Upper lobe of right lung (tissue), 1 donor: ENCODE measurements around the gene ZNF672. TPM values are rescaled to one million over a fixed set of nuclear protein-coding genes. Genes with fewer than 3 reads are reported as not detected.

Experiments used
- ATAC-seq: fragments of 200-7000 bp; cut with Tn5 transposase; one replicate; pipeline ENCODE4 v1.9.1; 2020; ENCODE audit warnings: mild to moderate bottlenecking, moderate library complexity
- DNase-seq: peaks from one replicate; pipeline ENCODE4 v3.0.0-alpha.2; 2020
- H3K27ac ChIP-seq: fragments of 200-600 bp; one replicate; pipeline ENCODE4 v1.8.0; 2022
- H3K27me3 ChIP-seq: fragments of 200-600 bp; one replicate; pipeline ENCODE4 v1.8.0; 2022; ENCODE audit warnings: mild to moderate bottlenecking
- H3K36me3 ChIP-seq: fragments of 200-600 bp; one replicate; pipeline ENCODE4 v1.8.0; 2022
- H3K4me1 ChIP-seq: fragments of 200-600 bp; one replicate; pipeline ENCODE4 v1.8.0; 2022
- H3K4me3 ChIP-seq: fragments of 200-600 bp; one replicate; pipeline ENCODE4 v1.8.0; 2022; ENCODE audit warnings: mild to moderate bottlenecking
- H3K9me3 ChIP-seq: fragments of 200-600 bp; one replicate; pipeline ENCODE4 v1.8.0; 2022
- CTCF ChIP-seq: fragments of 200-600 bp; IDR thresholded peaks from one replicate; pipeline ENCODE4 v1.8.0; 2022; ENCODE audit warnings: antibody characterized with exemption
- intact Hi-C: fragments of 100-400 bp; cut with DNase I; formaldehyde crosslinking; loops from one replicate; pipeline ENCODE4 v1.11.0; 2022
- total RNA-seq: library from RNA; stranded (reverse); fragmentation: NEBNext Ultra II Directional; extraction: Animal tissue kit (Norgen Biotek cat#: 25700); gene quantifications from one replicate; pipeline ENCODE4 v1.2.1, GENCODE V29; 2021
- donor health status: DM: no; HTN: yes; CAD: no; lungs with severe emphysema.

ZNF672 gene
- total RNA-seq, 1 donor from 2014 or later, result 38.1 TPM

GRCh38 chr1:248831842-248832241 lies 6.2 kb upstream of the ZNF672 start:
- Histone ChIP-seq H3K36me3 (no peaks in the 10 kb centered on the region), H3K27me3 (no peaks in the 10 kb centered on the region), H3K4me1 (peaks cover 8% of the 10 kb centered on the region), H3K27ac (no peak overlapping the region), H3K4me3 (no peak overlapping the region), H3K9me3 (no peaks in the 10 kb centered on the region)
- no peak for TF ChIP-seq CTCF
- ATAC-seq (no peak), DNase-seq (no peak)
- intact Hi-C loops, result no loop called here

GRCh38 chr1:248834343-248834940 lies 3.6 kb upstream of the ZNF672 start:
- H3K36me3 ChIP-seq, result no peaks in the 10 kb centered on the region
- intact Hi-C loops, result no loop called here
- H3K27ac ChIP-seq, result no peak overlapping the region
- no peaks in the 10 kb centered on the region for H3K9me3 ChIP-seq
- H3K4me3 ChIP-seq, result no peak overlapping the region
- ATAC-seq, result no peak
- no peak for DNase-seq
- TF ChIP-seq CTCF, result no peak
- H3K4me1 ChIP-seq, result peaks cover 8% of the 10 kb centered on the region
- H3K27me3 ChIP-seq, result no peaks in the 10 kb centered on the region

GRCh38 chr1:248837045-248837780 lies 811 bp upstream of the ZNF672 start:
- peaks cover 32% of the 10 kb centered on the region for H3K4me1 ChIP-seq
- intact Hi-C loops, result no loop called here
- no peak for TF ChIP-seq CTCF
- no peaks in the 10 kb centered on the region for H3K36me3 ChIP-seq
- H3K4me3 ChIP-seq, result peak overlapping the region; percentile 82
- DNase-seq, result no peak
- H3K27me3 ChIP-seq, result no peaks in the 10 kb centered on the region
- H3K27ac ChIP-seq, result peak overlapping the region; percentile 100
- ATAC-seq, result no peak
- no peaks in the 10 kb centered on the region for H3K9me3 ChIP-seq

- Histone ChIP-seq H3K27me3 (no peaks in the 10 kb centered on the region), H3K9me3 (no peaks in the 10 kb centered on the region), H3K27ac (peak overlapping the region; percentile 100), H3K4me3 (peak overlapping the region; percentile 82), H3K4me1 (peaks cover 38% of the 10 kb centered on the region), H3K36me3 (no peaks in the 10 kb centered on the region)
- peak; percentile 96 for DNase-seq
- intact Hi-C loops, result no loop called here
- TF ChIP-seq CTCF, result no peak
- ATAC-seq, result peak; percentile 84
Measured at GRCh38 chr1:248838357-248839167, 538 bp downstream of the ZNF672 start.

GRCh38 chr1:248839168-248839555 lies 1.1 kb downstream of the ZNF672 start:
- no peaks in the 10 kb centered on the region for H3K27me3 ChIP-seq
- no peak for TF ChIP-seq CTCF
- H3K36me3 ChIP-seq, result no peaks in the 10 kb centered on the region
- H3K4me3 ChIP-seq, result peak overlapping the region; percentile 82
- peak overlapping the region; percentile 100 for H3K27ac ChIP-seq
- intact Hi-C loops, result no loop called here
- no peaks in the 10 kb centered on the region for H3K9me3 ChIP-seq
- H3K4me1 ChIP-seq, result peaks cover 38% of the 10 kb centered on the region
- ATAC-seq, result no peak
- DNase-seq, result no peak
